GM19328 (cell line): ENCODE data around the gene DOCK4.

Source experiments
- ATAC-seq: cut with Tn5 transposase; IDR thresholded peaks from one replicate; pipeline ENCODE4 v1.9.1; 2021; ENCODE audit warnings: mild to moderate bottlenecking, moderate library complexity; ENCODE audit not compliant: unreplicated experiment

DOCK4 gene

GRCh38 chr7:111836592-111836991 lies 369.6 kb downstream of the DOCK4 start:
- no peak for ATAC-seq

GRCh38 chr7:111835066-111835465 lies 371.1 kb downstream of the DOCK4 start:
- no peak for ATAC-seq

- ATAC-seq: no peak
Observed at GRCh38 chr7:111834367-111834766, 371.8 kb downstream of the DOCK4 start.

- no peak for ATAC-seq
Observed at GRCh38 chr7:111833466-111833865, 372.7 kb downstream of the DOCK4 start.

GRCh38 chr7:111832174-111832573 lies 374.0 kb downstream of the DOCK4 start:
- no peak for ATAC-seq

GRCh38 chr7:111829221-111829620 lies 377.0 kb downstream of the DOCK4 start:
- no peak for ATAC-seq

GRCh38 chr7:111827863-111828504 lies 378.2 kb downstream of the DOCK4 start:
- no peak for ATAC-seq

GRCh38 chr7:111825046-111825445 lies 381.2 kb downstream of the DOCK4 start:
- no peak for ATAC-seq

- ATAC-seq: no peak
Observed at GRCh38 chr7:111823826-111824225, 382.4 kb downstream of the DOCK4 start.

GRCh38 chr7:111821046-111821445 lies 385.2 kb downstream of the DOCK4 start:
- no peak for ATAC-seq

- no peak for ATAC-seq
Observed at GRCh38 chr7:111820621-111821020, 385.6 kb downstream of the DOCK4 start.

- no peak for ATAC-seq
Observed at GRCh38 chr7:111820121-111820520, 386.1 kb downstream of the DOCK4 start.

- ATAC-seq: no peak
Observed at GRCh38 chr7:111815354-111815753, 390.8 kb downstream of the DOCK4 start.

GRCh38 chr7:111813306-111813705 lies 392.9 kb downstream of the DOCK4 start:
- ATAC-seq: no peak

GRCh38 chr7:111806232-111806631 lies 400.0 kb downstream of the DOCK4 start:
- no peak for ATAC-seq

- no peak for ATAC-seq
Observed at GRCh38 chr7:111803015-111803758, 403.0 kb downstream of the DOCK4 start.

GRCh38 chr7:111802194-111802772 lies 403.9 kb downstream of the DOCK4 start:
- no peak for ATAC-seq

GRCh38 chr7:111801277-111801676 lies 404.9 kb downstream of the DOCK4 start:
- ATAC-seq: no peak

- no peak for ATAC-seq
Observed at GRCh38 chr7:111796671-111797070, 409.5 kb downstream of the DOCK4 start.

- ATAC-seq: no peak
Observed at GRCh38 chr7:111789870-111790269, 416.3 kb downstream of the DOCK4 start.

- no peak for ATAC-seq
Observed at GRCh38 chr7:111789048-111789320, 417.2 kb downstream of the DOCK4 start.

GRCh38 chr7:111788286-111789047 lies 417.7 kb downstream of the DOCK4 start:
- ATAC-seq: no peak
